Right hindlimb (tissue), 1 donor: Measurements from ENCODE around the gene TNRC18.
"Not testable (repeated sequence)": the region's sequence is repeated elsewhere in the genome, so short reads cannot be mapped to it uniquely, and the experiment has no call there.

Source experiments
- DNase-seq: peaks from one replicate; pipeline ENCODE4 v3.0.0-alpha.2; 2018

Gene TNRC18

DNA sequence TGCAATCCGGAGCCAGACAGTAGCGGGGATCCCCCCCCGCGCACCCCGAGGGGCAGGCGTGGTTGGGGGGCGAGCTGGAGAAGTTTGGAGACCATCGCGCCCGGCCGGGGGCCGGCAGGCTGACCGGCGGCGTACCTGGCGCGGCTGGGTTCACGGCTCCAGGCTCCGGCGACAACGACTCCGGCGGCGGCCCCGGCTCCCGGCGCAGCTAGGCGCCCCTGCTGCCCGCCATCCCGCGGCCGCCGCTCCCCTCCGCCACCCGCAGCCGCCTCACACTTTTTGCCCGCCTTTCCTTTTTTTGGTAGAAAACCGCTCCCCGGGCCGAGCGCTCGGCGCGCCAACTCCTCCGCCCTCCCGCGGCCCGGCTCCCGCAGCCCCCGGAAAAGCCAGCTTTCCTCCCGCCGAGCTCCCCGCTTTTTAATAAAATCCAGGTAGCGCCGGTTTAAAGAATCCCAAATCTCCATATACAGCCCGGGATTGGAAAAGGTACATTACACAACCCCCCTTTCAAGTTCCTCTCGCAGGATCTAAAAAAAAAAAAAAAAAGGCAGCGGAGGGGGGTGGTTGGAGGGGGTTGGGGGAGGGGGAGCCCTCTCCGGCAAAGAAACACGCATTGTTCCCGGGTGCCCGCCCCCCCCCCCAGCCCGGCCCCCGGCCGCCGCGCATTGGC lies at the start of gene TNRC18:
Gene TNRC18, minus strand, starts transcription at position 529 of the 670 bp plus-strand sequence. CDS start 2,588 bp downstream, outside the sequence.
- DNase-seq = no peak

DNA sequence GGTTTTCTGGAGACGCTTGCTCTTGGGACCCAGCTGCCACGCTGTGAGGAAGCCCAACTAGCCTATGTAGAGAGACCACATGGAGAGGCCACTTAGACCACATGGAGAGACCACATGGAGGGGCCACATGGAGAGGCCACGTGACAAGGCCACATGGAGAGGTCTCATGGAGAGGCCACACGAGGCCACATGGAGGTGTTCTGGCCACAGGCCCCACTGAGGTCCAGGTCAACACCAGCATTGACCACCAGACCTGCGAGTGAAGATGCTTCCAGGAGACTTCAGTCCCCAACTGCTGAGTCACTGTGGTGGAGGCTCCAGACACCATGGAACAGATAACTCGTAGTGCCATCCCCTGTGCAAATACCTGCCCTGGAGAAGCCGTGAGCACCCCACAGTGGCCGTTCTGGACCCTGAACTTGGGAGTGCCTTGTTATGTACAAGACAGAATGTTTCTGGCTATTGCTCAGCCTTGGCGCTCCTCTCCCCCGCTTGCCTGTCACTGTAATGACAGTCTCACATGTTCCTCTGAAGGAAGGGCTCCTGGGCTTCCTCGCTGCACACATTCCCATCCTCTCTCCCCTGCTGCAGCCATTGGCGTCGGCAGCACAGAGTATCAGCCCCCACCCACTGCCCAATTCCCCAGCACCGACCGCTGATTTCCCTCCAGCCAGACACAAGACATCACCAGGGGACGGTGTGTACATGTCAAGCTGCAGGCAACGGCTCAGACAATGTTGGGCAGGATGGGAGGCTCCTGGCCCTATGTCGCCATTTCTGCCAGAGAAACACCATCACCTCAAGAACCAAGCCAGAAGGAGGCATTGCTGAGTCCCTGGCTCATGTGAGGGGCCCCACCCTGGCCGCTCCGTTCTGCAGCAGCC lies 49.0 kb upstream of the TNRC18 start:
- no peak for DNase-seq

DNA sequence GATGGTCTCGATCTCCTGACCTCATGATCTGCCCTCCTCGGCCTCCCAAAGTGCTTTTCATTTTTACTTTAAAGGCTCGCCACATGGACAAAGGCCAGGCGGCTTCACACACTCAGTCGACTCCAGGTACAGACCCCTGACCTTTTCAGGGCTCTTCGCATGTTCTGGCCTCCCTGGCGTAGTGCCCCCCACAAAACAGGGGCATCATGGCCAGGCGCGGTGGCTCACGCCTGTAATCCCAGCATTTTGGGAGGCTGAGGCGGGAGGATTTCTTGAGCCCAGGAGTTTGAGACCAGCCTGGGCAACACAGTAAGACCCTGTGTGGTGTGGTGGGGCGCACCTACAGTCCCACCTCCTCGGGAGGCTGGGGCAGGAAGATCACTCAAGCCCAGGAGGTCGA lies 48.0 kb upstream of the TNRC18 start:
- DNase-seq = not testable (repeated sequence)

- DNase-seq = peak; percentile 76
Observed at GRCh38 chr7:5470816-5471215, 47.2 kb upstream of the TNRC18 start.

- no peak for DNase-seq
Observed at GRCh38 chr7:5470167-5470532, 46.5 kb upstream of the TNRC18 start.

DNA sequence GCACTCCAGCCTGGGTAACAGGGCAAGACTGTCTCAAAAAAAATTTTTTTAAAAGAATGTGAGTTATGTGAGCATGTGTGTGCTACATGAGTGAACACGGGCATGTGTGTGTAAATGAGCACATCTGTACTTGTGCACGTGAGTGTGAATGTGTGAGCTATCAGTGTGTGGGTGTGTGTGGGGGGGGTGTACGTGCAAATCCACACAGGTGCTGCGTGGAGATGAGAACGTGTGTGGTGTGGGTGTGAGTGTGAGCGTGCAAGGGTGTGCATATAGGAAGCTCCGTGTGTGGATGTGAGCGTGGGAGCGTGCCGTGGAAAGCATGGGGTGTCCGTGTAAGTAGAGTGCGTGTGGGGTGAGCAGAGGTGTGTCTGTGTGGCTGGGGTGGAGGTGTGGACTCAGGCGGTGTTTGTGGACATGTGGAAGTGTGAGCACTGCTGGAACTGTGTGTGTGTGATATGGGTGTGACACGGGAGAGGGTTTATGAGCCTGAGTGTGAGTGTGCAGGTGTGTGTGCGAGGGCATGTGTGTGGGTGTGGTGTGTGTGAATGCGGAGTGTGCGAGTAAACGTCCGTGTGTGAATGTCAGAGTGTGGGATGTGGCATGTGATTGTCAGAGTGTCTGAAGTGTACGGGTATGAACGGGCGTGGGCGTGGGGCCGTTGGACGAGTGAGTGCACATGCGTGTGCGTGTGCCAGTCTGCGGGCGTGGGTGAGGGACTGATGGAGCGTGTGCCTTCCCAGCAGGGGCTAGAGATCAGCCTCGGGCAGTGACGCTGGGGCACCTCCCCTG lies 45.9 kb upstream of the TNRC18 start:
- DNase-seq = no peak

DNA sequence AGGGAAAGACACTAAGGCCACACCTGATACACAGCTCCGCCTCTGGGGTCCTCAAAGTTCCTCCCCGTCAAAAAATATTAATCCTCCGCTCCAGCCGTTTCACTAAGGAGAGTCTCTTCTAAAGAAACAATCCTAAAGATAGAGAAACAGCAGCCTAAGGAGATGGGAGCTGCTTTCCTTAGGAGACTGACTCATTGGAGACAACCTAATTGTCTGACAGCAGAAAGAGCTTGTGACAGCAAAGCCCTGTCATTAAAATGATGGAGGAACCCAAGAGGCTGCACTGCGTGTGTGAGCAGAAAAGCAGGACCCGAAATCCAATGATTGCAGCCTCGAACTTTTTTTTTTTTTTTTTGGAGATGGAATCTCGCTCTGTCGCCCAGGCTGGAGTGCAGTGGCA lies 44.0 kb upstream of the TNRC18 start:
- no peak for DNase-seq

DNA sequence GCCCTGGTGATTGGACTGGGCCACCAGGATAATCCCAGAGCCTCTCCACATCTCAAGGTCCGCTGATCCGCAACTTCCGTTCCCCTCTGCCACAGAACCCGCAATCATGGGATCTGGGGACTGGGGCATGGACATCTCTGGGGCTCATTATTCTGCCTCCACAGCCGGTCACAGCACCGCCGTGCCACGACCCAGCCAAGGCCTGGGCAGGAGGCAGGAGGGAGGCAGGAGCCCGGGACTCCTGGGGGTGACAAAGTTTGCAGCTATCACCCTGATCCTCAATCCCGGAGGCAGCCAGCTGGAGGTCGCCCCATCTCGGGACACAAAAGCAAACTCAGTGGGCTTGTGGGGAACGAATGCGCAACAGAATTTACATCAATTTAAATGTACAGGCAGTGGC lies 42.9 kb upstream of the TNRC18 start:
- DNase-seq = no peak

DNA sequence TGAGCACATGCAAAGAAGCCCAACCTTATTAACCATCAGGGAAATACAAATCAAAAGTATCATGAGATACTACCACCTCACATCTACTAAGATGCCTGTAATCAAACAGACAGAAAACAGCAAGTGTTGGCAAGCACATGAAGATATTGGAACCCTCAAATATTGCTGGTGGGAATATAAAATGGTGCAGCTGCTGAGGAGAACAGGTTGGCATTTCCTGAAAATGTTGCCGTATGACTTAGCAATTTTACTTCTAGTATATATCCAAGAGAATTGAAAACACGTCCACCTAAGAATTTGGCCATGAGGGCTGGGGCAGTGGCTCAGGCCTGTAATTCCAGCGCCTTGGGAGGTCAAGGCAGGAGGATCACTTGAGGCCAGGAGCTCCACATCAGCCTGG lies 39.4 kb upstream of the TNRC18 start:
- no peak for DNase-seq

- DNase-seq = no peak
Observed at GRCh38 chr7:5462216-5462615, 38.6 kb upstream of the TNRC18 start.

- no peak for DNase-seq
Observed at GRCh38 chr7:5458921-5459480, 35.4 kb upstream of the TNRC18 start.

- DNase-seq = no peak
Observed at GRCh38 chr7:5457245-5457735, 33.7 kb upstream of the TNRC18 start.

- DNase-seq = no peak
Observed at GRCh38 chr7:5456409-5456808, 32.8 kb upstream of the TNRC18 start.

DNA sequence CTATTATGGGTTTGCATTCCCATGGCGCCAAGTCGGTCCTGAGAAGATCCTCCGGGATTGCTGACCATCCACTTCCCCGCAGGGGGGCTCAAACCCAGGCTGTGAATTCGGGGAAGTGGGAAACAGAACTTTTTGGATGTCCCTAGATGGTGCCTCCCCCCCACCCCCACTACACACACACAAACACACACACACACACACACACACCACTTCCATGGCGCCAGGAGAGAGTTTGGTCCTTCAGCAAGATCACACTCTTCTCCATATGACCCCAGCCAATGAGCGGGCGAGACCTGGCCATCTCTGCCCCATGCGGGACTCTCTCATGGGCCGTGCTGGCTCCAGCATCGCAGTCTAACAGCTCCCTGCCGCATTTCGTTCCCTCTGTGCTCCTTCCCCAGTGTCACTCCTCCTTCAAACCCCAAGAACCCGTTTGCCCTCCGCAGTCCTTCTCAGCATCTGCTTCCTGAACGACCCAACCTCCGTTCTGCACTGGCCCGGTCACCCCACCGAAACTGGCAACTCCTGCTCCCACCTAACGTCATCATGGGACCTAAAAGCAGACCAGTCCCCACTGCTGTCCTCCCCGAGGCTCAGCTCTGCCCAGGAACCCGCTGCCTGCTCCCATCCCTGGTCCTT lies 32.1 kb upstream of the TNRC18 start:
- DNase-seq = no peak

GRCh38 chr7:5455175-5455574 lies 31.5 kb upstream of the TNRC18 start:
- DNase-seq = no peak

- DNase-seq = no peak
Observed at GRCh38 chr7:5454485-5454884, 30.9 kb upstream of the TNRC18 start.

DNA sequence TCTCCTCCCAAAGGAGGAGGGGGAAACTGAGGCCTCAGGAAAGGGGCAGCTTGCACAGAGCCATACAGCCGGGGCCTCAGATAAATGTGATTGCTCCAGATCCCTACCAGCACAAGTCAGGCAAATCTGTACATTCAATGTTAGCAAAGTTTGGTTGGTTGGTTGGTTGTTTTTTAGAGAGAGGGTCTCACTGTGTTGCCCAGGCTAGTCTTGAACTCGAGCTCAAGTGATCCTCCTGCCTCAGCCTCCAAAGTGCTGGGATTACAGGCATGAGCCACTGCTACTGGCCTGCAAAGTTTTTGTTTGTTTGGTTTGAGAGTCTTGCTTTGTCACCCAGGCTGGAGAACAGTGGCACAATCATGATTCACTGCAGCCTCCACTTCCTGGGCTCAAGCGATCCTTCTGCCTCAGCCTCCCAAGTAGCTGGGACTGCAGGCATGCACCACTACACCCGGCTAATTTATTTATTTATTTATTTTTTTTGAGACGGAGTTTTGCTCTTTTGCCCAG lies 30.0 kb upstream of the TNRC18 start:
- DNase-seq = no peak

DNA sequence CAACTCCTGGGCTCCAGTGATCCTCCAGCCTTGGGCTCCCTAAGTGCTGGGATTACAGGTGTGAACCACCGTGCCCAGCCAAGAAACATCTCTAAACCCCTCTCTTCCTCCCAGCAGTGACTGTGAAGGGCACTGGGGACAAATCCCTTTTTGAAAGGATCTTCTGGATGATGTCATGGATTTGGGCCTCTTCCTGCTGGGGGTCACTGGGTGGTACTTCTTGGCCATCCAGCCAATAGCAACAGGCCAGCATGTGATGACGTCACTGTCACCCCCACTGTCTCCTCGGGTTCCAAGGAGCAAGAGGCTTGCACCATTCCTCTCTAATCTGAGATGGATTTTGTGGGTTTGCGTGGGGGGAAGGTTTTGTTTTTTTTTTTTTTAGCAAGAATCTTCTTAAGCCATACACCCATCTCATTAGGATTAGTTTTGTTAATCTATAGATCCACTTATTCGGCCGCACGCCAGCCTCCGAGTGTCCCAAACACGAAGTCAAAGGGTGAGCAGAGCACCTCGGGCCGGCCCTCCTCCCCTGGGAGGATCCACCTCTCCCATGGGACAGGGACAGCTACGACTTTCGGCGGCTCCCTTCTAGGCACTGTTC lies 29.4 kb upstream of the TNRC18 start:
- no peak for DNase-seq

DNA sequence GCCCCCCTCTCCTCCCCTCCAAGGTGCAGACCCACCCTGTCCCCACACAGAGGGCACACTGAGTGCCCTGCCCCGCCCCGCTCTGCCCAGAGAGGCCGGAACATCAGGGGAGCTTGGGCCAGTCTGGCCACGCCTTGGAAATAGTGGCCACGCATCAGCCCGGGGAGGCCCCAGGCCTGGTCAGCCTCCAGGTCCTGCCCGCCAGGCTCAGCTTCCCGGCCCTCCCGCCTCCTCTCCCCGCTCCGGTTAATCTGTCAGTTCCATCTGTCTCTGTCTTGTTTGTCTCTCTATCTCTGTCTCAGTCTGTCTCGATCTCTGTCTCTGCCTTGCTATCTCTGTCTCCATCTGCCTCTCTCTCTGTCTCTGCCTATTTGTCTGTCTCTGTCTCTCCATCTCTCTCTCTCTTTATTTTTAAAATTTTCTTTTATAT lies 28.9 kb upstream of the TNRC18 start:
- no peak for DNase-seq

DNA sequence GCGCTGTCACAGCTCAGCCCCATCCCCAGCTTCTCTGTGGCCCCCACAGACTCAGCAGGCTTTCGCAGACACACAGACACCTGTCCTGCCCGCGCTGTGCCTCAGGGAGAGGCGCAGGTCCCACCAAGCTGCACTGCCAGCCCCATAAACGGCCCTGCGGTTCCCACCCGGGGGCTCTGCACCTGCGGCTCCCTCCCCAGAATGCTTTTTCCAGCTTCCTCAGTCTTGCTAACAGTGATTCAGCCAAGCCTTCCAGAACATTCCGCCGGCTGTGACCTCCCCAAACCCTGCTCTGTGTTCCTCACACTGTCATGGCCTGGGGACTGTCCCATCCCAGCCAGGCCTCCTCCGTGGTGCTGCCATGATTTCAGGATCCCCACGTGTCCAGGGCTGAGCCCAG lies 27.8 kb upstream of the TNRC18 start:
- no peak for DNase-seq

GRCh38 chr7:5450549-5451327 lies 27.1 kb upstream of the TNRC18 start:
- peak; percentile 83 for DNase-seq
